SHP77 (cell line): ENCODE results near the gene SRM.
A peak's percentile ranks its signal among the peaks of the same experiment; 100 is the strongest.

Experiments
- DNase-seq, 2 experiments: peaks; one replicate each; lab custom pipeline; 2025; lab: John Stamatoyannopoulos, UW

The SRM gene

DNA sequence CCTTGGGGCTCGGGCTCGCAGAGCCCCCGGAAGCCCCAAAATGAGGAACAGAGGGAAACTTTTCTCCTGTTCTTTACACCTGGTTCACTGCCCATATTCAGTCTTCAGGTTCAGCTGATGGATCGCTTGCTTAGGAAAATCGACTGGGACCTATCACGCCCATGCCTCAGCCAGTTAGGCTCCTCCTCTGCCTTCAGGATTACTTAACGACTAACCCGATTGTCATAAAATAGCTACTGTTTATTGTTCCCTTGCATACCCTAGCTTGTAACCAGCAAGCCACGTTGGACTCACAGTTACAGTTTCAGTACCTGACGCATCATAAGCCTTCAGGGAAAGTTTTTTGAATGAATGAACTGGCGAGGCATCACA lies 46.7 kb downstream of the SRM start:
- DNase-seq = no peak

DNA sequence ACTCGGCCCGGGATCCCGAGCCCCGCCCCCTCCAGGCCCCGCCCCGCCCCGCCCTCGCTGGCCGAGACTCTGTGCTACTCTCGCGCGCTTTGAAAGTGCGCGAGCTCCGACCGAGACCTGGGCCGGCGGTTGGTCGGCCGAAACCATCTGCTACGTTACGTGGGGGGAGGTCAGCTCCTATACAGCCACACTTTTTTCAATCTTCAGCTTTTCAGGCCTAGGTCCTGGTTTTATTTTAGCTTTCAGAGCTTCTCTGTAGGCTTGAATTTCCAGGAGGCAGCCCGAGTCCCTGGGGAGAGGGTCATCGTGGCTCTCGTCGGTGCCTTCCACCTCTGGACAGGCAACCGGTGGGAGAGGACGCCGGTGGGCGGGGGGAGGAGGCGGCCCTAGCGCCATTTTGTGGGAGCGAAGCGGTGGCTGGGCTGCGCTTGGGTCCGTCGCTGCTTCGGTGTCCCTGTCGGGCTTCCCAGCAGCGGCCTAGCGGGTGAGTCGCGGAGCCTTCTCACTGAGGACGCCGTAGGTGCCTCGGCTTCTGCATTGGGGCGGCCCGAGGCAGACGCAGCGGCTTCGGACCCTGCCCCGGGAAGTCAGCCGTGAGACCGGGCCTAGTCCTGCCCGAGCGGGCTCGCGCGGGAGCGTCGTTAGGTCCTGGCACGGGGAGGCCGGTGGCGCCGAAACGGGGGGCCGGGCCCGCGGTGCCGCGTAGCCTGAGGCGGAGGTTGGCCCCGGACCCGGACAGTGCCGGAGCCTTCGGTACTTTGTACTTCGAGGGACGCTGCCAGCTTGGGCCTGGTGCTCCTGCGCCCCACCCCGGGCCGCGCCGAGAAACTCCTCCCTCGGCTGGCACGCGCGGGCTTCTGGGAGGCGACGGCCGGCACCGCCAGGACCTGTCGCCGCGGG lies 47.3 kb downstream of the SRM start, which contains the start of gene TARDBP:
TSS of gene TARDBP (plus strand) at position 395 of the 900 bp plus-strand sequence. CDS start 1,074 bp downstream, outside the sequence.
- peak; percentile 76 to 84 for DNase-seq
